CD4-positive, alpha-beta T cell treated with Interleukin-21 for 1 hour (primary cell): Measurements from ENCODE around the gene TP53AIP1.

Experiments
- DNase-seq: peaks from one replicate; pipeline ENCODE4 v3.0.0-alpha.2; 2020

TP53AIP1 gene

DNA sequence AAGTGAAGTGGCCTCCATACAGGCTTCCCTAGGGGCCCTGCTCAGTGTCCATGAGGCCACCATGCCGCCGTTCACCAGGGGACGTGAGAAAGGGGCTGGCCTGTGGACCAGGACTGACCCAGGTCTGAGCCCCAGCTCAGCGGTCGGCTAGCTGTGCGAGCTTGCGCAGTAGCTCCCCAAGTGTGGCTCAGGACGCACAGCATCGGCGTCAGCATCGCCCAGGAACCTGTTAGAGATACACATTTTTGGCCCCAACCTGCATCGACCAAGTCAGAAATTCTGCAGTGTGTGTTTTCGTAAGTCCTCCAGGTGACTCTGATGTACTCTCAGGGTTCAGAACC is 429 bp downstream of the TP53AIP1 start:
- no peak for DNase-seq

DNA sequence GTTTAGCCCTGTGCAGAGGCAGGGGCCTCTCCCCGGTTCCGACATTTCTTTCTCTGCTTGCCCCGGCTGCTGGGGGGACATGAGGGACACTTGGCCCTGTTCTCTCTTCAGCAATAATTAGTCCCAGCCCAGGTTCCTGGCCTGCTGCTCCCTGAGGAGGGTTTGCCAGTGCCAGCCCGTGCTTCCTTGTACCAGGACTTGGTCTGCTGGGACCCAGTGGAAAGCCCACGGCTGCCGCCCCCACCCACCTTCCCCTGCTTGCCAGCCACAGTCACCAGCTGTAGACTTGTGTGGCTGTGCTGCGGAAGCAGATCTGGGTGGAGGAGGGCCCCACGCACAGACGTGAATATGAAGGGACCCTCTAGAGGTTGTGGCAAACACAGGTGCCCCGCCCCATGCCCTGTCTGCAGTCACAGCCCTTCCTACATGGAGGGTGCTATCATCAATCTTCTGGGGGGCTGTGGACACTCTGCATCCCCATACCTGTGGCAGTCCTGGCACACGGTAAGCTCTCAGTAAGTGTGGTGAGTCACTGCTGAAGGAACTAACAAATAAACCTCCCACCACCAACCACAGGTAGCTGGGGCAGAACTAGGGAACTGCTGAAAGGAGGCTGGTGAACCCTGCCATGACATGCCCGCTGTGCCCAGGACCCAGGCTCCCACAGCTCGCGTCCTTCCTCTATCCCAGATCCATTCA is 949 bp downstream of the TP53AIP1 start:
- no peak for DNase-seq

DNA sequence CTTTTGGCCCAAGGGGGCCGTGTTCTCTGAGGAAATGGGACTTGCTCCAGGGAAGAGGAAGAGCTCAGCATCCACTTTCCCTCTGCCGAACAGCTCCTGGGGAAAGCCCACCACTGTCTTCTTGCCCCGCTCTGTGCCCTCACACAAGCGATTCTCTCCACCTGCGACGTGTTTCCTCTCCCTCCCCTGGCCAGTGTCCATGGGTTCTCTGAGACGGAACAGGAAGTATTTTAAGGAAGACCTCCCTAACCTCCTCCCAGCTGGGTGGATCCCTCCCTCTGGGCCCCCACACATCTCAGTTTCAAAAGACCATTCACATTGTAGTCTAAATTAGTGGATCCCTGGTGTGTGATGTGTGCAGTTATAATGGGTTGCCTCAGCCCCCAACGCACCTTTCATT is 1.6 kb downstream of the TP53AIP1 start:
- no peak for DNase-seq

DNA sequence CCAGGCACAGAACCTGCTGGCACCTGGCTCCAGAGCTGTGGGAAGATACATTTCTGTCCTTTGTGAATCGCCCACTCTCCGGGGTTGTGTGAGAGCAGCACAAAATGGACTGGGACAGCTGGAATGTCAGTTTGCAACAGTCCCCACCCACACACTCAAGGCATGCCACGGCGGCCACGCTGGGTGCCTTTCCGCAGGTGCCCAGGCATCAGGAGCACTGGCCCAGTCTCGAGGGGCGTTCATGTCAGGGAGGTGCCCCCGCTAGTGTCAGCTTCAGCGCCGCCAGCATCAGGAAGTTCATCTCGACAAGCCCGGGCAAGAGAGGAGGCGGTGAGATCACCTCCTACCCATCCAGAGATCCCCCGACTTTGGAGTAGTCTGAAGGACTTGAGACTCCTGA is 2.1 kb downstream of the TP53AIP1 start:
- no peak for DNase-seq

DNA sequence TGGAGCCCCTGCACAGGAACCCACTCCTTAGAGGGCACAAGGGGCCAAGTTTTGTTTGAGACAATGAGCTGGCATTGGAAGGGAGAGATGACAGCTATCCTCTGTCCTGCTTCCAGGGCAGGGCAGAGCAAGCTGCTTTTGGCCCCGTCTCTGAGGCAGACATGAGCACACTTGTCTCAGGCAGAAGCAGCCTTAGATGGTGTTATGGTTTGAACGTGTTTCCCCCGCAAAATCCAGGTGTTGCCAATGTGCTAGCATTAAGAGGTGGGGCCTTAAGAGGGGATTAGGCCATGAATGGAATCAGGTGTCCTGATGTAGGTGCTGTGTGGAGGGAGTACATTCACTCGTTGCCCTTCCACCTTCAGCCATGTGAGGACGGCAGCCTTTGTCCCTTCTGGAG is 2.5 kb downstream of the TP53AIP1 start:
- DNase-seq: no peak

DNA sequence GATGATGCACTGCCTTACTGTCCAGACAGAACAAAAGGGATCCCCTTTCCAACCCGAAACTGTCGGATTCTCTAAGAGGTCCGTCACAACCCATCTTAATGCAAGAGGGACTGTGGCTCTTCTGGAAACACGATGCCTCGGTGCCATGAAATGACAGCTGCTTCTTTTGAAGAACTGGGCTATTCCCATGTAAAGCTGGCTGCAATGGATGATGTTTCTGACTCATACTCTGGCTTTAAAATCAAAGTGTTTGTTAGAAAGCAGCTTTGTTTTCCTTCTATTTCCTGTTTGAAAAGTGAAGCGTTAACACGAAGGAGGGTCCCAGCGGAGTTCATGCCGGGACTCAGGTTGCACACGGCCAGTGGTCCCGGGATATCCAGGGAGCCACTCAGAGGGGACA is 3.1 kb downstream of the TP53AIP1 start:
- DNase-seq: no peak

DNA sequence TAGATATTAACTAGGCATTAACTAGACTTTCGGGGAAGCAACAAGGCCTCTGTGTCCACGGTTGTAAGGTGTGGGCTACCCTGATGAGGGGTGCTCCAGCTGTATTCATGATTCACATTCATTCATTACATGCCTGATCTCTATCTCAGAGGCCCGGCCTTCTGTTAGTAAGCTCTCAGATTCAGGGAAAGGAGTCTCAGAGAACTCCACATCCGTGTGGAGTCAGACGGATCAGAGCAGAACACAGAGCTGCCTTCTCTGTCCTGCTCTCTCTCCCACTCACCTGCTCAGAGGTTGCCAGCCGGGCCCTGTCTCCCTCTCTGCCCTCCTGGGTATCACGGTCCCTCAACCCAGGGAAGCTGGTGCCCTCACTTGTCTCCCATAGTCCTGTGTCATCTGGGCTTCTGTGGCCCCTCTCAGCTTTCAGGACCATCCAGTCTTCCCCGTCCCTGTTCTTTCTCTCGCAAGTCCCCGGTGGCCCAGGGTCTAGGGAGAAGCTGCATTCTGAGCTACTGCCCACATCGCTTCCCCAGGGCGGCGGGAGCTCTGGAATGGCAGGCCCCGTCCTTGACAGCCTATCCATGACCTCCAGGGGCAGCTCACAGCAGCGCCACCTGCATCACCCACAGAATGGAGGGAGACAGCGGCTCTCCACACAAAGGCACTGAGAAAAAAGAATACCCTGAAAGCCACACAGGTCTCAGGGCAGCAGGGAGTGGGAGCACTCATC is 4.3 kb downstream of the TP53AIP1 start:
- DNase-seq: no peak

DNA sequence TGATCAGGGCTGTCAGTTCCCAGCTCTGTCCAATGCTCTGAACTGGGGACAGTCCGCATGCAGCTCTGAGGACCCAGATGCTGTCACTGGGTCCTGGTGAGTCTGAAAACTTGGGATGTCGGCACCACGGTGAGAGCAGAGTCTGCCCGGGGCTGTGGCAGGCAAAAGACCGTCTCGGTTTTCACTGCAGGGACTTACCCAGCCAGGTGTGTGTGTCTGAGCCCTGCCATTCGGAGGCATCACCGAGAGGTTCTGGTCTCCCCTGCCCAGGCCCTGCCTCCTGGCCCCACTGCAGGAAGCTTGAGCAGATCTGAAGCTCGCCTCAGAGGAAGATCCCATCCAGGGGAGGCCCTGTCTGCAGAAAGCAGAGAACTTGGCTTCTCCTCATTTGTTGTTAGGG is 5.2 kb downstream of the TP53AIP1 start:
- no peak for DNase-seq

DNA sequence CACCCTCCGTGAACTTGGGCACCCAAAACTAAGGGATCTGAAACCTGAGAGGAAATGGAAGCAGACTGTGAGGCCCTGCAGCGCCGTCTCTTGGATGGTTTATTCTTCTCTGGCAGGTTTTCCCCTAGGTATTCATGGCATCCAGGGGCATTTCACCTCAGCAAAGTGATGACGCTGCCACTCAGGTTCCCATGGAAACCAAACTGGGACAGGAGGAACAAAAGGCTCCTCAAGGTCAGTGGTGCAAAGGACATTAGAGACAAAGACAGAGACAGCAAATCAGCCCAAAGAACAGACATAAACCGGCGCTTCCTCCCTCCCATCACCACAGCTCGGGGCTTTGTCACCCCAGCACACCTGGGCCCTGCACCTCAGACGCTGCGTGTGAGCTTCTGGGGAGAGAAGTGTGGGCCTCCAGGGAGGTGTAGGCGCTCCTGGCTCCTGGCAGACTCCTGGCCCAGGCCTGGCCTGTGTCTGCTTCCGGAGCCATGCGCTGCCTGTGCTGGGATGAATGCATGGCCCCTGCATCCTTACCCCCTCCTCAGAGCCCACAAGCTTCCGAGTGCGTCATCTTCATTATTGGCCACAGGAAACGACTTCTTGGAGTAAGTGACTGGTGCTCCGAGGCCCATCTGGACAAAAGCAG is 5.9 kb downstream of the TP53AIP1 start:
- no peak for DNase-seq

DNA sequence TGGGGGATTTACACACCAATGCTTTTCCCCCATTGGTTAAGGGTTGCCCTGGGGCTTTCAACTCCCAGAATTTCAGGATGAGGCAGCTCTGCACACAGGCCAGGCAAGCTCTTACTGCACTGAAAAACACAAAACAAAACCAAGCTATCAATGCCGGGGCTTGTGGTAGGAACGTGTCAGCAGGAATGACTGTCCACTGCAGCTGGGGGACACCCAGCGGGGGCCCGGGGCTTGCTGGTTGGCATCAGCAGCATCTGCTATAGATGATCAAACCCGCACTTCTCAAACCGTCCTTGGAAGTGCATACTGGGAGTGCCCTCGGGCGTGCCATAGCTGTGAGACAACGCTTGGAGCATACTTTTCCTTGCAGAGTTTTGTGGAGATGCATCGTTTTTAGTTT is 7.7 kb downstream of the TP53AIP1 start:
- no peak for DNase-seq

DNA sequence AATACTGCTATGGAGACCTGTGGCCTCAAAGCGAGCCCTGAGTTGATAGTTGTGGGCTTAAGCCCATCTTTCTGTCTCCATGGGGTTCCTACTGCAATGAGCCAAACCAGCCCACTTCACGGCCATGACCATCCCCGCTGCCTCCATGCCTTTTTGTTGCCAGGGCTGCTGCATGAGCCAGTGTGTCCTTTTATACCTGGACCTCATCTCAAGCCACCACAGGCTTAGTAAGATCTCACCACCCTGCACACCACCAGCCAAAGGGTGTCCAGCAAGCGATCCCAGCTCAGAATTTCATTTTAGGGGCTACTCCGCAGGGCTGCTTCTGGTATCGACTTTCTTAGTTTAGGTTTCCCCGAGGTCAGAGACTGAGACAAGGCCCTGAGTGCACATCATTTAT is 8.3 kb downstream of the TP53AIP1 start:
- DNase-seq: no peak

DNA sequence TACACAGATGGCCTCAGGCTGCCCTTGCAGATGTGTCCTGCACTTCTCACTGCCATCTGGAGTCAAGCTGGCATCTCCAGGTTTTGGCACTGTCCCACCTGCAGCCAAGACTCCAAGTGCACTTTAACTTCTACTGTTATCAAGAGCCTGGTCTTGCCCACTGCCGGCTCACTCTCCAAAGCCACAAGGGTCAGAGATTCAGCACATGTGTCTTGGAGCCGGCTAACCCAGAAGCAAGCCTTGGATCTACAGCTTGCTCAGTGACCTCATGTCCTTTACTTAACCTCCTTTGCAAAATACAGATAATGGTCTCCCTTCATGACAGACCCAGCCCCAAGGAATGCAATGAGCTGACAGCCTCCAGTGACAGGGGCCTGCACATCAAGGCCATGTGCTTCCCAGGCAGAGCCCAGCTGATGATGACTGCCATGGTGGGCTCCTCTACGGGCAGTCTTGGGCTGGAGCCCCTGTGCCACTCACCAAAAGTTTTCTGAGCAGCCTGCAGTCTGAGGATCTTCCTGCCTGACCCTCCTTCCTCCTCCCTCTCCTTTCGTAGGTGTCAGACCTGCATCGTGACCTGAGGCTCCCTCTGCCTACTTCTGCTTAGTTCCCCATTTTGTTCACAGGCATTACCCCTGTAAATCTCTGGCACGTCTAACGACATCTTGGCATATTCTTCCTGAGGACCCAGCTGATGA is 9.0 kb downstream of the TP53AIP1 start:
- no peak for DNase-seq

DNA sequence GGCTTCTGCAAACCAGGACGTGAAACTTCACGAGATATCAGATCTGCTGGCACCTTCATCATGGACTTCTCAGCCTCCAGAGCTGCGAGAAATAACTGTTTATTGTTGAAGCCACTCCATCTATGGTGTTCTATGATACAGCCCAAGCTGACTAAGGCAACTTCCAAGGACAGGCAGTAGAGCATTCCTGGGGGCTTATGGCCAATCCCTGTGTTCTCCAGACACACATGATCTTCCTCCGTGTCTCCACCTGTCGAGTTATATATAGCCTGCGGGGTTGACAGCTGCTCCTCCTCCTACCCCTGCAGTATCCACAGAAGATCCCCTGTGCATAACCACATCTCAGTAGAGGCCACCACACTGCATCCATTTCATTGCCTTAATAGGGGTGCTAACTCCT is 11.0 kb downstream of the TP53AIP1 start:
- no peak for DNase-seq

DNA sequence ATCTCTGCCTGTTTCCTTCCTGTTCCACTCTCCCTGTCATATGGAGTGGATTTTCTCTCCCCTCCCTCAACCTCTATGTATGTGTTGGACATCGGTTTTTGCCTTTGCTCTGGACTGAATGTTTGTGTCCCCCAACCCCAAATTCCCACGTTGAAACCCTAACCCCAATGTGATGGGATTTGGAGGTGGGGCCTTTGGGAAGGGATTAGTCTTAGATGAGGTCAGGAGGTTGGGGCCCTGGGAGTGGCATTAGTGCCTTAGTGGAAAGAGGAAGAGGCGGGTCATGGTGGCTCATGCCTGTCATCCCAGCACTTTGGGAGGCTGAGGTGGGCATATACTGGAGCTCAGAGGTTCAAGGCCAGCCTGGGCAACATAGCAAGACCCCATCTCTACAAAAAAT is 11.6 kb downstream of the TP53AIP1 start:
- DNase-seq: no peak

DNA sequence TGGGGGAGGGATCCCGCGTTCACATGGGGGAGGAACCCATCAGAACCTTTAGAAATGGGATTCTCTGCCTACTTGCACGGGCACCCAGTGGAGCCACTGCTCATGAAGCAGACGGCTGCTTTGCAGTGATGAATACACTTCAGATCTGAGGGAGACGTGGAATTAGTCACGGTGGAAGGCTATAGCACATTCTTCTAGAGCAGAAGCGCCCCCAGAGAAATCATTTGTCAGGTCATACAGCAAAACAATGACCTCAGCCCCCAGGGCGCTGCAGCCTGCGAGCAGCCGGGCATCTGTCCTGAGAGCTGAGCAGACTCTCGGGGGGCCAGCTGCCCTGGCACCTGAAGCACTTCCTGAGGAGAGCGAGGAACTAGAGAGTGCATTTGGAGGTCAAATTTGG is 12.7 kb downstream of the TP53AIP1 start:
- DNase-seq: no peak

DNA sequence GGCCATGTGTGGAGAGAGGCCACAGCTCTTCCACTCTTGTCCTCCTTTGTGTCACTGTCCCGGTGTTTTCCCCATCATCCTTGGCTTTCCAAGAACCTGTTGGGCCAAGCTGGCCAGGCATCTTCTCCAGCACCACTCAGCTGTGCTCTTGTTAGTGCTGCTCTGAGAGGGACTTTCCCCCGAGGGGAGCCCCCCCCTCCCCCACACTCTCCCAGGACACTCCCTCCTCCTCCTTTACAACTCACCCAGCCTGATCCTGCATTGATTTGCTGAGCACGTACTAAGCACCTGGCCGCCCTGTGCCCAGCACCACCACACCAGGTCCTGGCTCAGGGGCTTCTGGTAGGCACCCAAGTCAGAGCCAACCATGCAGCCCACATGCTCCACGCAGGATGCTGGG is 13.2 kb downstream of the TP53AIP1 start:
- no peak for DNase-seq

DNA sequence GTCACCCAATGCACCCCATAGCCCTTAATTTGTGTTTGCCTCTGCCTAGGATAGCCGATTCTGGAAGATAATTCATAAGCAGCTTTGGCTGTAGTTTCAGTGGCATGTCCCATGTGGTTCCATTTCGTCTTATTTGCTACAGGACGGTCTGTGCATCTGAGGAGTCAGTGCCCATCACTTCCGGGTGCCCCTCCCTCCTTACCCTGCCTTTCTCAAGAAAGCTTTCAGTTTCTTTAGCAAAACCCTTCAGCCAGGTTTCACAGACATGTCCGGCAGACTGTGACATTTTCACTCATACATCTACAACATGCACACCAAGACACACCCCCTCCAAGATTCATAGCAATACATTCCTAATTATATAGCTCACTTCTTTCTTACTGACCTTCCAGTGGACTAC is 14.3 kb downstream of the TP53AIP1 start:
- peak; percentile 19 for DNase-seq

DNA sequence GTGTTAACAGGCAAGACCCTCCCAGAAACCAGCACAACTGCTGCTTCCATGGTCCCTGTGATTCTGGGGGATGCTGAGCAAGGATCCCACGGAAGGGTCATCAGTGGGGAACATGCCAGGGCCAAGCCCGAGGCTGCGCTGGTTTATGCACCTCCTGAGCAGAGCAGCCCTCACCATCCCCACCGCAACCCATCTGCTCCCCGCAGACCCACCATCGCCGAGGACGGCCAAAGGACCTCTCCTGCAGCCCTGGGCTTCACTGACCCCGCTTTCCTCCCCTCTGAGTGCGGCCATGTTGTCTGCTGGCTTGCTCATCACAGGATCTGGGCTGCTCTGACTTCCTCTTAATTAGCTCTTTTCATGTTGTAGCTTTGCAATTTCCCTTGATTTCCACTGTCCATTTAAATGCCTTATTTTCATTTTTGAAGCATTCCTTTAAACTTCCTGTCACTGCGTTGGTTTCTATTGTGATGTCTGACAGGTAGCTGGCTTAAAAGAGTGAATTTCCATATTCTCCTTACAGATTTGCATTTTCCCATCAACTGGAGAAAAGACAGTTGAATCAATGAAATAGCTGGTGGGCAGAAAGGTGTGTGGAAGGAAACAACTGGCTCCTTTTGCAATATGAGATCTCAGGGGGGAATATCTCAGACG is 14.9 kb downstream of the TP53AIP1 start:
- no peak for DNase-seq

DNA sequence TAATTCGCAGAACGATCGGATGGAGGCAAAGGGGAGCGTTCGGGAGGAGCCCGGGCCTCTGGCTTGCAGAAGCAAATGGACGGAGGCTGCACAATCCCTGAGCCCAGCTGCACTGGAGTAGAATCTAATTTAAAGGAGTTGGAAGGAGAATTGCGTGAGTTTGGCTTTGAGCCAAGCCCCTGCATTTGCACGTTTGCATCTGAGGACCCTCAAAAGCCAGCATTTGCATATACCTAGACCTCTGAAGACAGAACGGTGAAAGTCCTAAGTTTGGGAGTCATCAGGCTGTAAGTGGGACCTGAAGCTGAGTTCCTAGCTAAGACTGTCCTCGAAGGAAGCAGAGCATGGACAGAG is 15.6 kb downstream of the TP53AIP1 start:
- DNase-seq: no peak

DNA sequence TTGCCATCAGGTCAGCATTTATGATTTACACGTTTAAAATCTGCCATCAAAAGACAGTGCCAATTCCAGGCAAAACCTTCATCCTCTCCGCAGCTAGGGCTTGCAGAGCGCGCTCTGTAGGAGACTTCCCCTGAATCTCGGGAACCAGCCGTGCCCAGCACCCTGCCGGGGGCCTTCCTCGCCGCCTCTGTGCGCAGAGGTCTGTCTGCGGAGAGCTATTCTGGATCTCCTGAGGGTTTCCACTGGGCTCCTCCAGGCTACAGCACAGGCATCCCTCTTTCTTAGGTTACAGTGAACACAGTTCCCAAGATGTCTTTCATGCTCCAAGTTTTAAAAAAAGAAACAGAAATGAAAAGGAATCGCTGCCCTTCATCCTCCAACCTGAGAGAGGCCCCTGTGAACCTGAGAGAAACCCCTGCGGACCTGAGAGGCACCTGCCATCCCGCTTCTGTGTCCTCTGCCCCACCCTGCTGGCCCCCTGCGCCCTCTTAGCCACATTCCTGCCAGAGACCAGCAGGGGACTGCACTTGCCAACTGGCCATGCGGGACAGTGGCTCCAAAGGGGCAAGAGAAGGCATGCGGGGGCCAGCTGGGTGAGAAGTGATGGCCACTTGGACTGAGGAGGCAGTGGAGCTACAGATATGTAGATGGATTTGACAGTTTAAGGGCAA is 16.1 kb downstream of the TP53AIP1 start:
- no peak for DNase-seq

DNA sequence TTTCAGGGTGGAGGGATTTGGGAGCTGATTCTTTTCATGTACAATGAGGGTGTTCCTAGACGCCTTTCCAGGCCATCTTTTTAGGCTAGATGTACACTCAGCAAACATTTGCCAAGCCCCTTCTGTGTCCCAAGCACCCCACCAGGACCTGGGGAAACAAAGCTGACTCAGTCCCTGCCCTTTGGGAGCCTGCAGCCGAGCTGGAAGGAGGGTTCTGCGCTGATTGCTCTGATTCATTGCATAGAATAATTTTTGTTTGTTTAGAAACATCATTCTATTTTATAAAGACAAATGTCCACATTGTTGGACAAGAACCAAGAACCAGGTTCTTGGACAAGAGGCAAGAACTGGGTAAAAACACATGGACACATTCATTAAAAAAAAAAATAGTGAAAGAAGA is 16.7 kb downstream of the TP53AIP1 start:
- no peak for DNase-seq

DNA sequence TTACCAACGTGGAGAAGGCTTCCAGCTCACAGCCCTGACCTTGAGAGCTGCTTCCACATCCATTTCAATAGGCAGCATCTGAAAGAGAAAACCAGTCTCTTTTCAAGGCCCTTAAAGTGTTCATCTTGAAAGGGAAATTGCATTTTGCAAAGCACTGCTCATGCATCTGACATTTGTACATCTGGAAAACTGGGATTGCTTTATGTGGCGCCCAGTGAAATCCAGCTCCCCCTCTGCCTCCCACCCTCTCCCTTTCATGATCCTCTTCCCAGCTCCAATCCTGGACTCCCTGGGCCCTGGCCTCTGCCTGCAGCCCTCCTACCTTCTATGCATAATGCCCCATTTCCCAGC is 17.4 kb downstream of the TP53AIP1 start:
- no peak for DNase-seq
